ENCODE data around the gene ZNF213.

The ZNF213 gene

DNA sequence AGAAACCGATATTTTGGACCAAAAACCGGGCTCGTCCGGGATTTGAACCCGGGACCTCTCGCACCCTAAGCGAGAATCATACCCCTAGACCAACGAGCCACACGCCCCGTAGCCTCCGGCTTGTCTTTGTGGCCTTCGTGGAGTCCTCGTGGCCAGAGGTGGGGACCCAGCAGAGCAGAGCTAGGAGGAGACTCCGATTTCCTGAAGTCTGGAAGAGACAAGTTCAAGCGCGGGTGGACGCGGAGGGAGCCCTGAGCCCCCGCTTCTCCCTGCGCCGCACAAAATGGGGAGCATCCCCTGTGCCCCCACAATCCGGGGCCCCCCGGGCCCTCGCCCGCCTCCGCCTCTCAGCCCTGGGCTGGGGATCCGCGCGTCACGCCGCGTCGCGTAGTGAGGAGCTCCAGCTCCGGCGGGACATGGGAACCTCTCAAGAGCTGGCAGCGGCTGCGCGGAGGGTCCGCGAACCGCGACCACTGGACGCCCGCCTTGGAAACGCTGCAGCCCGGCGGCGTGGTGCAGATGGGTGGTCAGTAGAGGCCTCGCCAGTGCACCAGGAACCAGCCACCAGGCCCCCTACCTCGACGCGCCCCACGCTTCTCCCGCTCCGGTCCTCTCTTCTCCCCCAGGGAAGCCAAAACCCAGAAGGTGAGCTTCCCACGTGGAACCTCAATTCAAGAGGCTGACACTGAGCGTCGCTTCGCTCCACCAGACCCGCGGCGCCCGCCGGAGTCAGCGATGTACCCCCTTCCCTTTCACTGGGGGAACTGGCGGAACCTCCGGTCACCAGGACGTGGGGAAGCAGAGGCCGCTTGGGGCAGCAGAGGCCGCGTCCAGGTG lies 48.0 kb downstream of the ZNF213 start:
- intact Hi-C loops (cut with DNase I): no loop called here
- DNase-seq: peak in 12 of 42 donors; percentile 9 to 74 (median 43)

DNA sequence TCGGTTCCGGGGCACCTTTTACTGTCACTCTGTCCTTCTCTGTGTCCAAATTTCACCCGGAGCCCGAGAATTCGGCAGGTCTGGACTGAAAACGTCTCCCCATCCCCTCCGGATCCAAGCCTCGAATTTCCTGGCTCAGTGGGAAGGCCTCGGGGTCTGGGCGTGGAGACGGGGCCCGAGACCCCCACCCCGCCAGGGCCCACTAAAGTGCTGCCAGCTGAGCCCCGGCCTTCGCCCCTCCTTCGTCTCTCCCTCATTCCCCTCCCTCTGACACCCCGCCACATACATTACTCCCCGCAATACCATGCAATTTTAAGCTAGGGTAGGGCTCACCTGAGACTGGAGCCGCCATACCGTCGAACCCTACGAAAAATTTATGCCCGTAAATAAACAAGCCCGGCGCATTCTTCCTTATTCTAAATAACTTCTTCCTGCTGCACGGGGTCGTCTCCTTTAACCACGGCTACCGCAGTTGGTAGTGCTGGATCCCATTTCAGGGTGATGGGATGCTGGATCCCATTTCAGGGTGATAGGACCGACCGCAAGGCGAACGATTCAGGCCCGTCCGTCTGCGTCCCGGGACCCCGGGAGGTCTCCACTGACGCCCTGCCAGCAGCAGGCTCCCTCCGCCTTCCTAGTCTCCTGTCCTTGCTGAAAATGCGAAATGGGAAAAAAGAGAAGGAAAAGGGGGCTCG lies 48.8 kb downstream of the ZNF213 start:
- no peak for DNase-seq
- intact Hi-C loops (cut with DNase I): no loop called here

GRCh38 chr16:3186946-3187690 lies 52.3 kb downstream of the ZNF213 start:
- intact Hi-C loops (cut with DNase I): no loop called here
- no peak for DNase-seq

DNA sequence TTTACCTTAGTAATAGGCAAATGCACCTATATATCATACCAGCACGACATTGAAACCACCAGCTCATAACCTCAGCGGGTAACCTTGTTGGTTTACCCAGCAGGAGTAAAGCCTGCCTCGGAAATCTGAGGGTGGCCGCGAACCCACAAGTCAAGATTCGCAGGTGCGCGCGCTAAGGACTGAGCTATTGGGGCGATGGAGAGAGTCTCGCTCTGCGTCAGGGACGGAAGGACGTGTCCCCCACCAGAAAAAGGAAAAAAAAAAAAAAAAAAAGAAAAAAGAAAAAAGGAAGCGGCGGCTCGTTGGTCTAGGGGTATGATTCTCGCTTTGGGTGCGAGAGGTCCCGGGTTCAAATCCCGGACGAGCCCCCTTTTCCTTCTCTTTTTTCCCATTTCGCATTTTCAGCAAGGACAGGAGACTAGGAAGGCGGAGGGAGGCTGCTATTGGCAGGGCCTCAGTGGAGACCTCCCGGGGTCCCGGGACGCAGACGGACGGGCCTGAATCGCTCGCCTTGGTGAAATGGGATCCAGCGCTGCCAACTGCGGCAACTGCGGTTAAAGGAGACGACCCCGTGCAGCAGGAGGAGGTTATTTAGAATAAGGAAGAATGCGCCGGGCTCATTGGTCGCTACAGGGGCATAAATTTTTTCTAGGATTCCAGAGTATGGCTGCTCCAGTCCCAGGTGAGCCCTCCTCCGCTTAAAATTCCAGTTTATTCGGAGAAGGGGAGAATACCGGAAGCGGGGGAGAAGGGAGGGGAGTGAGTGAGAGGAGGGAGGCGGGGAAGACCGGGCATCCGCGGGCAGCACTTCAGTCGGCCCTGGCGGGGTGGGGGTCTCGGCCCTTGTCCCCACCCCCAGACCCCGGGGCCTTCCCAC lies 53.2 kb downstream of the ZNF213 start, which contains the start of gene OR1F1:
Gene OR1F1, plus strand, starts transcription at position 407 of the 877 bp plus-strand sequence.
- intact Hi-C loops (cut with DNase I): no loop called here
- DNase-seq: peak in 39 of 42 donors; percentile 19 to 80 (median 48)

DNA sequence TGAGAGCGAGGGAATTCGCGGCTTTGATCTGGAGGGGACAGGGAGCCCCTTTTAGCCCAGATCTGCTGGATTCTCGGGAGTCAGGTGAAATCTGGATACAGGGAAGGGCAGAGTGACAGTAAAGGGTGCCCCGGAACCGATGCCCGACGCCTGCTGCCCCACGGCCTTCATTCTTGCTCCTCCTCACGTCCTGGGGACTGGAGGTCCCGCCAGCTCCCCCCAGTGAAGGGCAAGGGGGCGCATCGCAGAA lies 53.8 kb downstream of the ZNF213 start:
- intact Hi-C loops (cut with DNase I): no loop called here
- DNase-seq: no peak

DNA sequence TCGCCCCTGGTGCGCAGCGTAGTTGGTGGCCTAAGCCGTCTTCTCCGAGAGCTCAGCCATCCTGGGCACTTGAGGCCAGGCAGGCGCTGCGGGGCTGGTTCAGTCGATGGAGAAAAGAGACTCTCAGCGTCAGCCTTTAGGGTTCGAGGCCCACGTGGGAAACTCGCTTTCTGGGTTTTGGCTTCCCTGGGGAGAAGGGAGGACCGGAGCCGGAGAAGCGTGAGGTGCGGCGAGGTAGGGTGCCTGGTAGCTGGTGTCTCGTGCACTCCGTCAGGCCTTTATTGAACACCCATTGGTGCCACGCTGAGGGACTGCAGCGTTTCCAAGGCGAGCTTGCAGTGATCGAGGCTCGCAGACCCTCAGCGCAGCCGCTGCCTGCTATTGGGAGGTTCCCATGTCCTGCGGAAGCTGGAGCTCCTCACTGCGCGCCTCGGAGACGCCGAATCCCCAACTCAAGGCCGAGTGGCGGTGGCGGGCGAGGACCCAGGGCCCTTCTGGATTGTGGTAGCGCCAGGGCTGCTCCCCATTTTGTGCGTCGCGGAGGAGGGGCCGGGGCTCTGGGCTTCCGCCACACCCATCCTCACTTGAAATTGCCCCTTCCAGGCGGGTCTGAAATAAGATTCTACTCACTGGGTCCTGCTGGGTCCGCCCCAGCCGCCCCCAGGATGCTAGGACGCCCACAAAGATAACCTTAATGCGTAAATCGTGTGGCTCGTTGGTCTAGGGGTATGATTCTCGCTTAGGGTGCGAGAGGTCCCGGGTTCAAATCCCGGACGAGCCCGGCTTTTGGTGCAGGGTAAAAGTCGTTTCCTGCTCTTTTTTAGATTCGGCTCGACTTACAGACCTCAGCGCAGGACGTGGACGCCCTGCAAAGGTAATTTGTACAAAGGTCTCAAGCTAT lies 54.3 kb downstream of the ZNF213 start:
- DNase-seq: peak in 27 of 42 donors; percentile 10 to 67 (median 33)
- intact Hi-C loops (cut with DNase I): no loop called here

GRCh38 chr16:3189869-3190268 lies 55.0 kb downstream of the ZNF213 start:
- intact Hi-C loops (cut with DNase I): no loop called here
- no peak for DNase-seq

- DNase-seq: no peak
- intact Hi-C loops (cut with DNase I): no loop called here
These were observed 56.1 kb downstream of the ZNF213 start for GRCh38 chr16:3190949-3191353.

All from head of caudate nucleus (tissue), 42 donors.